Uterus (tissue), 4 donors: ENCODE data around the gene CRIM1. TPM values are rescaled to one million over a fixed set of nuclear protein-coding genes. Genes with fewer than 3 reads are reported as not detected.
A peak's percentile ranks its signal among the peaks of the same experiment; 100 is the strongest.

Experiments used
- DNase-seq, 2 donors: peaks; one replicate each; pipeline ENCODE4 v3.0.0-alpha.2; 2019 to 2020
- H3K27ac ChIP-seq, 2 donors: fragments of 200-600 bp; sonication (generic); 1 replicate in 1 of 2; 2 replicates in 1 of 2; pipeline ENCODE4 v1.5.1; 2016 to 2018
- H3K27me3 ChIP-seq, 2 donors: fragments of 200-600 bp; sonication (generic); one replicate each; pipeline ENCODE4 v1.5.1; 2018 to 2019; ENCODE audit warnings: control low read depth in 1 of 2
- H3K36me3 ChIP-seq, 2 donors: fragments of 200-600 bp; sonication (generic); one replicate each; pipeline ENCODE4 v1.5.1; 2019; ENCODE audit warnings: control low read depth in 1 of 2
- H3K4me1 ChIP-seq, 2 donors: fragments of 200-600 bp; sonication (generic); one replicate each; pipeline ENCODE4 v1.5.1; 2018 to 2019; ENCODE audit warnings: control low read depth in 1 of 2
- H3K4me3 ChIP-seq, 2 donors: fragments of 200-600 bp; sonication (generic); 1 replicate in 1 of 2; 2 replicates in 1 of 2; pipeline ENCODE4 v1.5.1; 2018 to 2019; ENCODE audit warnings: mild to moderate bottlenecking in 1 of 2
- H3K9me3 ChIP-seq, 2 donors: fragments of 200-600 bp; sonication (generic); one replicate each; pipeline ENCODE4 v1.5.1; 2019; ENCODE audit warnings: control low read depth in 1 of 2
- POLR2A ChIP-seq, 2 donors: fragments of 450-650 bp; IDR thresholded peaks; one replicate each; pipeline ENCODE4 v1.6.1; 2016; ENCODE audit warnings: antibody characterized with exemption in 2 of 2, mild to moderate bottlenecking in 1 of 2, moderate library complexity in 1 of 2
- intact Hi-C: fragments of 100-400 bp; cut with DNase I; formaldehyde crosslinking; loops from one replicate; pipeline ENCODE4 v1.15.1; 2023; ENCODE audit warnings: low total_unique reads
- total RNA-seq, 4 donors: library from RNA; depleted of rRNA in 3 of 4; stranded (reverse); fragments of >200 nt in 3 of 4; gene quantifications; one replicate each; pipeline versions ENCODE4 v1.1.0 to v1.2.4, GENCODE V29; 2014 to 2023
- TF ChIP-seq, protein P1 (sequence below), 4 experiments: fragments of 200-600 bp in 2 of 4; fragments of 450-650 bp in 2 of 4; sonication (generic) in 2 of 4; IDR thresholded peaks; one replicate each; pipeline ENCODE4 v1.5.1; 2016 to 2019; ENCODE audit warnings: antibody characterized with exemption in 4 of 4, mild to moderate bottlenecking in 2 of 4, moderate library complexity in 1 of 4
- donor health status: DM: yes; HTN: yes; CAD: no.

Gene CRIM1
- total RNA-seq, 4 donors from 2014 or later: 51.2 to 168 (median 66.6) TPM

DNA sequence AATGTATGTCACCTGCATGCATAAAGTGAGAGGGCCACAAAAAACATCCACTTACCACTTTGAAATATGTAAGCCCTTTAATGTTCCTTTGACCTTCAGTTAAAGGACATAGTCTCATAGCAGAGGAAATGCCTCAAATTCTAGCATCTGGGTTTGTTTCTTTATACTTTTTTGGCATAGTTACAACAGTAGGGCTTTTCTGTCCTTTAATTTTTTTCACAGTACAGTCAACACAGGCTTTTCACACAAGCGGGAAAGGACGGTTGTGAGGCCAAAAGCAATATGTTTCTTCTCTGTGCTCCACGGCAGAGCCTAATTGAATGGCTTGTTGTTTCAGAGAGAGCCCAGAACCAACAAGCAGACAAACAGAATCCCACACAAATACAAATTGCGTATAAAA is 57.6 kb downstream of the CRIM1 start:
- no peak overlapping the region for H3K4me3 ChIP-seq
- no peak for TF ChIP-seq POLR2A (IDR thresholded peaks at IDR 0.05)
- no peaks in the 10 kb centered on the region for H3K27me3 ChIP-seq
- H3K4me1 ChIP-seq: no peaks in the 10 kb centered on the region
- intact Hi-C loops: no loop called here
- DNase-seq: no peak
- H3K27ac ChIP-seq: peak overlapping the region in 1 of 2 donors; percentile 15
- H3K36me3 ChIP-seq: no peaks in the 10 kb centered on the region
- H3K9me3 ChIP-seq: no peaks in the 10 kb centered on the region

DNA sequence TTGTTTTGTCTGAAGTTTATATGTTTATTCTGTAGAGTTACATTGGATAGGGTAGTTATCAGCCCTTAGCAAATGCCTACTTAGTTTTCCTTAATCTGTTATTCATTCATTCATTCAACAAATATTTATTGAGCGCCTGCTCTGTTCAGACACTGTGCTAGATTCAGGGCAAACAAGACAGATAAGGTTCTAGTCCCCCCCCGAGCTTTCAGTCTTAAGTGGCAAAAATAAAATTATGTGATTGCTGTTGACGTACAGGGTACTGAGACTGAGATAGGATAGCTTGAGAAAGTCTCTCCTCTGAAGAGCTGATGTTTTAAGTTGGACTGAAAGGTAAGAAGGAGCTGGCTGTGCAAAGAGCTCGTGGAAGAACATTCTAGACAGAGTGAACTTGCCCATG is 58.7 kb downstream of the CRIM1 start:
- no peaks in the 10 kb centered on the region for H3K27me3 ChIP-seq
- DNase-seq: no peak
- TF ChIP-seq POLR2A (IDR thresholded peaks at IDR 0.05): no peak
- TF ChIP-seq, protein P1, sequence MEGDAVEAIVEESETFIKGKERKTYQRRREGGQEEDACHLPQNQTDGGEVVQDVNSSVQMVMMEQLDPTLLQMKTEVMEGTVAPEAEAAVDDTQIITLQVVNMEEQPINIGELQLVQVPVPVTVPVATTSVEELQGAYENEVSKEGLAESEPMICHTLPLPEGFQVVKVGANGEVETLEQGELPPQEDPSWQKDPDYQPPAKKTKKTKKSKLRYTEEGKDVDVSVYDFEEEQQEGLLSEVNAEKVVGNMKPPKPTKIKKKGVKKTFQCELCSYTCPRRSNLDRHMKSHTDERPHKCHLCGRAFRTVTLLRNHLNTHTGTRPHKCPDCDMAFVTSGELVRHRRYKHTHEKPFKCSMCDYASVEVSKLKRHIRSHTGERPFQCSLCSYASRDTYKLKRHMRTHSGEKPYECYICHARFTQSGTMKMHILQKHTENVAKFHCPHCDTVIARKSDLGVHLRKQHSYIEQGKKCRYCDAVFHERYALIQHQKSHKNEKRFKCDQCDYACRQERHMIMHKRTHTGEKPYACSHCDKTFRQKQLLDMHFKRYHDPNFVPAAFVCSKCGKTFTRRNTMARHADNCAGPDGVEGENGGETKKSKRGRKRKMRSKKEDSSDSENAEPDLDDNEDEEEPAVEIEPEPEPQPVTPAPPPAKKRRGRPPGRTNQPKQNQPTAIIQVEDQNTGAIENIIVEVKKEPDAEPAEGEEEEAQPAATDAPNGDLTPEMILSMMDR (IDR thresholded peaks at IDR 0.05): no peak
- no peak overlapping the region for H3K4me3 ChIP-seq
- no peaks in the 10 kb centered on the region for H3K4me1 ChIP-seq
- intact Hi-C loops: no loop called here
- peak overlapping the region in 1 of 2 donors; percentile 15 for H3K27ac ChIP-seq
- no peaks in the 10 kb centered on the region for H3K36me3 ChIP-seq
- no peaks in the 10 kb centered on the region for H3K9me3 ChIP-seq

DNA sequence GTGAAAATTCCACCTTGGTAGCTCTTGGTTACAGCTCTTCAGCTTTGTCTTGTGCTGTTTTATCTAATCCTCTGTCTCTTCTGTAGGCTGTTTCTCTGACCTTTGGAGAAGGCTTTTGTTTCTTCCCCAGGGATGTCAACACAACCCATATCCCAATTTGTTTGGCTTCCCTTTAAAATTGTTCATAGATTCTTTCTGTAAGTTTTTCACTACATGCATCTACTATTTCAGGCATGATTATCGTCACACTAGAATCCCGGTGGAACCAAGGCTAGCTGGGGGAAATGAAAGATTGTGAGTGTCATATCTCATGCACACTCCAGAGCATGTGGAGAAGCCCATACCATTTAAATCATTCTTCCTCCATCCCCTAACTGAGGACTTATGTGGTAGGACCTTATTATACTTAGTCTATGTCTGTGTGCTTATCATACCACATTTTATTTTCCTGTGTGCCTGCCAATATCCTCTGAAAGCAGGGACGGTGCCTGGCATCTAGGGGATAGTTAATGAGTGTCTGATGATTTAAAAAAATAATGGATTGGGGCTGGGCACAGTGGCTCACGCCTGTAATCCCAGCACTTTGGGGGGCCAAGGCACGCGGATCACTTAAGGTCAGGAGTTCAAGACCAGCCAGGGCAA is 59.9 kb downstream of the CRIM1 start:
- Histone ChIP-seq H3K4me1 (no peaks in the 10 kb centered on the region), H3K4me3 (no peak overlapping the region), H3K27ac (no peak overlapping the region), H3K36me3 (no peaks in the 10 kb centered on the region), H3K9me3 (no peaks in the 10 kb centered on the region), H3K27me3 (no peaks in the 10 kb centered on the region)
- TF ChIP-seq, protein P1 (IDR thresholded peaks at IDR 0.05): no peak
- intact Hi-C loops: no loop called here
- no peak for DNase-seq

DNA sequence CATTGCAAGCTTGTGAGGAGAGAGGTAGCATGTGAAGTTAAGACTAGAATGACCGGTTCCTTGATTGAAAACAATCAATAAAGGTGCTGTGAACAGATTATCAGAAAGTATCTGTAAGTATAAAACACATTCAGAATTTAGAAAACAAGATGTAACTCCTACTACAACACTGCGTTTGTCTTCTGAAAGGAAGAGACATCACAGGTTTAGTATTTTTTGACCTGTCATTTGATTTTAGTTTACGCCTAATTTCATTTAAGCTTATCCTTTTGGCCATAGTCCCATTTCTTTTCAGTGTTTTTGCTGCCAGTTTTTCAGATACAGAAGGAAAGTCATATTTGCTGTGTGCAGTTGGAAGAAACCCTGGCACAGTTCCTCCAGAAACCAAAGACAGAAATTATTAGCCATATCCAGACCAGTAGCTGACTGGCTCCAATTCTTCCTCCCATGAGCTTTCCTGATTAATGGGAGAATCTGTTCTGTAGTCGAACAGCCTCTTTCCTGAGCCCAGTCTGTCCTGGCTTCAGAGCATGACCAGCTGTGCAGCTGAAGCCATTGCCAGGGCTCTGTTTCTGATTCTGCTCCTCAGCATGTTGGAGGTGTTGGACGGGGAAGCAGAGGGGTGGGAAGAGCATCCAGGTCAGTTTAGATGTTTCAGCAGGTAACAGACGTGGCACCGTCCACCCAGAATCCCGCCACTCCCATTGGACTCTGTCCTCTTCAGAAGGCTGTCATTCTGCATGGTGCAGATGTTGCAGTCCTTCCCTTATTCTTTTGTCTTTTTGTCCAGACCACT is 61.0 kb downstream of the CRIM1 start:
- peak in 1 of 2 donors; percentile 36 for DNase-seq
- intact Hi-C loops: no loop called here
- no peak overlapping the region for H3K4me3 ChIP-seq
- H3K27me3 ChIP-seq: no peaks in the 10 kb centered on the region
- H3K9me3 ChIP-seq: no peaks in the 10 kb centered on the region
- H3K27ac ChIP-seq: no peak overlapping the region
- TF ChIP-seq, protein P1 (IDR thresholded peaks at IDR 0.05): no peak
- TF ChIP-seq POLR2A (IDR thresholded peaks at IDR 0.05): no peak
- no peaks in the 10 kb centered on the region for H3K36me3 ChIP-seq
- H3K4me1 ChIP-seq: no peaks in the 10 kb centered on the region

DNA sequence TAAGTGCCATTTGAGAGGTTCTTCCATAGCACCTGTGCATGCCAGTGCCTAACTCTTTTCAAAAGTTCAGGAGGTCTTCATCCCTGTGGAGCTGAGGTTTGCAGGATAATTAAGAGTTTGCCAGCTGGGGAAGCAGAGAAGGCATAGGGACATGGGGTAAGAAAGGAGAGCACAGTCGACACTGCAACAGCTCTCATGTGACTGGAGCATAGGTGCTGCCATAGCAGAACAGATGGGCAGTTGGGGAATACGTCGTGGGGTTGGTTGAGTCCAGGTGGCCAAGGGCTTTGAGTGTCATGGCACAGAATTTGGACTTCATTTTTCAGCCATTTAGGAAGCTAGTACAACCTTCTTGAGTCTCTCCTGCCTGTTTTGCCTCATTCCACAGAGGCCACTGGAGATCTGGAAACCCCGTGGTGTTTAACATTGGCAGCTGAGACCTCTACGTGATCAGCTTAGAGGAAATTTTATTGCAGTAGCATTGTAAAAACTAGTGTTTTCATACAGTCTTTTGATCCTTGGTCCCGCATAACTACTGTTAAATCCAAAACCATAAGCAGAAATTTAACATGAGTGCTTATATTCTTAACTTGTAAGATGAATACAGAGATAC is 65.1 kb downstream of the CRIM1 start:
- no peak overlapping the region for H3K27ac ChIP-seq

More for the DNA sequence above, 65.1 kb downstream of the CRIM1 start:
- Histone ChIP-seq H3K9me3 (no peaks in the 10 kb centered on the region), H3K27me3 (no peaks in the 10 kb centered on the region), H3K4me3 (no peak overlapping the region), H3K4me1 (no peaks in the 10 kb centered on the region), H3K36me3 (no peaks in the 10 kb centered on the region)
- intact Hi-C loops: no loop called here
- DNase-seq: no peak
- TF ChIP-seq, protein P1 (IDR thresholded peaks at IDR 0.05): no peak
- no peak for TF ChIP-seq POLR2A (IDR thresholded peaks at IDR 0.05)
